Measurements from ENCODE around the gene GTSF1L.

The GTSF1L gene

DNA sequence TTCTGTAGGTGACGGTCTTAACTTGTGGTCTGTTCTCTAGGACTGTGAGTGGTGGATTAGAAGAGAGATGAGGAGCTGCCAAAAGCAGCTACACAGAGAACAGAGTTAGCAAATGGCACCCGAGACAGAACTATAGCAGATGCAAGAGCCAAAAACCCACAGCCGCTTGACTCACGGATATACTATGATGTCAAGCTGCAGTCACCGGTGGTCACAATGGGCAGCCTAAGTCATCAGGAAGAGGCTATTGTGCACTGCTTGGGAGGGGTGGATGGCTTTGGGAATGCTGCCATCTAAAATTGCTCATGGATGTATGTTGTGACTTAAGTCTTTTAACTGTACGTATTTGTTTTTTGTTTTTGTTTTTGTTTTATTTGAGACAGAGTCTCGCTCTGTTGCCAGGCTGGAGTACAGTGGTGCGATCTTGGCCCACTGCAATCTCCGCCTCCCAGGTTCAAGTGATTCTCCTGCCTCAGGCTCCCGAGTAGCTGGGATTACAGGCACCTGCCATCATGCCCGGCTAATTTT, at the start of gene GTSF1L:
GTSF1L (minus strand) TSS at position 192 of the 528 bp plus-strand sequence. CDS start 308 bp downstream, outside the sequence.
- peak; percentile 84 for DNase-seq (ENCODE audit: low read depth)

DNA sequence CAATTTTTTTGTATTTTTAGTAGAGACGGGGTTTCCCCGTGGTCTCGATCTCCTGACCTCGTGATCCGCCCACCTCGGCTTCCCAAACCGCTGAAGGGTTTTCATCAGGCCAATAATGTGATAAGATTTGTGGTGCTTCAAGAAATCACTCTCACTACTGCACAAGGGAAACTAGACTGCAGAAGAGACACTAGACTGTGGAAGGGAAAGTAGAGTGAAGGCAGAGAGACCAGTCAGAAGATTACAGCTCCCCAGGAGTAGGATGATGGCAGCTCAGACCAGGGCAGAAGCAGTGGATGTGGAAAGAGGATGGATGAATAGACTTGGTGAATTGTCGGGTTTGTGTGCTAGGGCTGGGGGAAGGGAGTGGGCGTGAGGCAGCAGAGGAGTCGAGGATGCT, 48.0 kb upstream of the GTSF1L start:
- DNase-seq (ENCODE audit: low read depth), result no peak

DNA sequence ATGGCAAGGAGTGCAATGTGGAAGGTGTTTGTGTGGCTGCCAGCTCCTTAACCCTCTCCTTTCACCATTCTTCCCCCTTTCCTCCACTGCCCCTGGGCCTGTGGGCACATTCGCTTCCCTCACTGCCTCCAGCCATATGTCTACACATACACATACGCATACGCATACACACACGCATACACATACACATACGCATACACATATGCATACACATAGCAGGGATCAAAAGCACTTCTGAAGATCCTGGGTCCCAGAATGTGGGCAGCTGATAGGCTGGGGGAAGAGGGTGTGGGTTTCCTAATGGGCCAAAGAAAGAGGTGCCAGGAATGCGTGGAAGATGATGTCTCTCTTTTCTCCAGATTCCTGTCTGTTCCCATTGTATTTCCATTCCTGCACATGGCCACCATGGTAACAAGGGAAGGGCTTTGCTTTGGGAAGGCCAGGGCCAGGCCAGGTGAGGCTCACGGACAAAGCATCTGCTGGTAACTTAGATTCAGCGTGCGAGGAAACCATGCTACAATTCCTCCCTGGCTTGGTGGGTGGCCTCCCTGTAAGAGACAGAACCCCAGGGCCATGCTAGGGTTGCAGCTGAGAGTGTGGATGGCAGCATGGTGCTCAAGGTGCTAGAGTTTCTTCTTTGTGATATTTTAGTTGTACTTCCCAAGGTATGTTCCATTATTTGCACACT, 44.8 kb upstream of the GTSF1L start:
- DNase-seq (ENCODE audit: low read depth), result no peak

DNA sequence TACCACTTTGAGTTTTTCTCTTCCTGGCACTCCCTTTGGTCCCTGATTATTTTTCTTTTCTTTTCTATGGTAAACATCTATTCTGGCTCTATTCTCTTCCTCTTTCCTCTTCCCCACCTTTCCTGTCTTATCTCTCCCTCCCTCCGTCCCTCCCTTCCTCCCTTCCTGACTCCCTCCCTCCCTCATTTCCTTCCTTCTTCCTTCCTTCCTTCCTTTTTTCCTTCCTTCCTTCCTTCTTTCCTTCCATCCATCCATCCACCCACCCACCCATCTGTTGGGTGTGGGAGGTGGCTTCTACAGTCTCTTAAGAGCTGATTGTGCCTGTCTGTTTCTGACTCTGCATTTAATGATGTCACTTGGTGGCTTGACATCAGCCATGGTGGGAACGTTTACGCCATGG, 43.5 kb upstream of the GTSF1L start:
- no peak for DNase-seq (ENCODE audit: low read depth)

DNA sequence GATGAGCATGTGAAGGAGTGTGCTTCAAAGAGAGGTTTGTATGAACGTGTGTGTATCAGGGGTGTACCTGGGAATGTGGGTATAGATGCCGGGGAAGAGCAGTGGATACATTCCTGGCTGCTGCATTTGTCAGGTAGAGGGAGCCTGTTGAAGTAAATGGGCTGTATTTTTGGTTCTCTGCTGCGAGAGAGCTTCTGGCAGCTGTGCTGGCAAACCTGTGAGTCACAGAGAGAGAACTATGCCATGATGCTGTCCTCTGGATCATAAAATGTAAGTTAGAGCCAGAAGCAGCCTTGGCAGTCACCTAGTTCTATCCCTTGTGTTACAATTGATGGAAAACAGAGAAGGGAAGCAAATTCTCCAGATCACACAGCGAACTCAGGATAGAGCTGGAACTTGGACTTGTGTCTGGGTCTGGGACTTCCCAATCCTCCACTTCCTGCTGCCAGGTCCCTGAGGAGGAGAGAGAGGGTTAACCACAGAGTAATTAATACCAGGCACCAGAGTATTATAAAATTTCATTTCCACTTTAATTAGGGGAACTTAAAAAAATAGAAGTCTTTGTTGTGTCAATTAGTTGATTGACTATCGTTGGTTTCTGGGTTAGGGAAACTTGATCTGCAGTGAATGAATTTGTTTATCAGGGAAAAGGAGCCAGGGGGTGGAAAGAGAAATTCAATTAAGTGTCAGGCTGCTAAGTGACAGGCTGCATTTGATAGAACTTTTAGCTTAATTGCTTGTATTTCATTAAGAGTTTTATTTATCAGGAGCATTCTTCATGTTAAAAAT, 41.1 kb upstream of the GTSF1L start:
- peak; percentile 68 for DNase-seq (ENCODE audit: low read depth)

DNA sequence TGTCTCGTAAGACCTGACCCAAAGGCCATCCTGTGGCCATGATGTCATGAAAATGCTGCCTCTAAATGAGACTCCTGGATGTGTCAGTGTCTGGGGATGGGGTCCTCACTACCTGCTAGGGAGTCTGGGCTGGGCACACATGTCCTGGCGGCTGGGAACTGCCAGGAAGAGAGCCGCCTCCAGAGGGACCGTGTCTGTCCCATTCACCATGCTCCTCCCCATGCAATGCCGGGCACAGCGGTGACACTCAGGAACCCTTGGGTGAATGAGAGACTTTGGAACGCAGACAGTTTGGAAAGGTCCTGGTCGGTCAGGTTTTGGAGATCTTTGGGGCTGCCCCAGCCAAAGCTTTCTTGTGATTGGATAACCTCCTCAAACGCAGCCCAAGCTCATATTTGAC, 40.1 kb upstream of the GTSF1L start:
- DNase-seq (ENCODE audit: low read depth), result no peak

DNA sequence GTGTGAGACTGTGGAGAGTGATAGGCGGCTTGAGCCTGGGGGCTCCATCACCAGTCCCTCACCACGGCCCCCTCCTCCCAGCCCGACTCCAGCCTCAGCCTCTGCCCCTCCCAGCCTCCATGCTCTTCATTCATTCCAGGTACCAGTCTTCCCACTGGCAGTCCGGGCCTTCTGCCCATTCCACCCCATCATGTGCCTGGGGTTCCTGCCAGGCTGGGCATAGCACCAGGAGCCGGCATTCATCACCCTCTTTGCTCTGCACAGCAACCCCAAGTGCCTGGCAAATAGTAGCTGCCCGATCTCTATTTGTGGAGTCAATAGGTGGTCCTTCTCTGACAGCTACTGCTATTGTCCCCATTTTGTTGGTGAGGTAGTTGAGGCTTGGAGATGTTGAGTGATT, 39.6 kb upstream of the GTSF1L start:
- DNase-seq (ENCODE audit: low read depth), result no peak

DNA sequence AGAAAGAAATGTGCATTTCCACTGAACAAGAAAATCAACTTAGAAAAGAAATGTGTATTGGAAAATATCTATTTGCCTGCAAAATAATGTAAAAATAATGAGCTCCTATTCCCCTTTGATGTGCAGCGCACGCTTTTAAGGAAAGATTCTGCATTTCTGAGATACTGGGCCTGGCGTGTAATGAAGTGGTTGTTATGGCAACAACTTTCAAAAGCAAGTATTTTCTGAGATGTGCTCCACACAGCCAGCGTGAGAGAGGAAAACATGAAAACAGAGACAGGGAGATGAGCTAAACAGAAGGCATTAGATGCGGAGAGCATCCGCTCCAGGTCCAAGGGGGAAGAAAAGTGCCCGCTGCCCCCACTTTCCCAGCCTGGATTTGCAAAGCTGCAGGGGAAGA, 39.1 kb upstream of the GTSF1L start:
- no peak for DNase-seq (ENCODE audit: low read depth)

DNA sequence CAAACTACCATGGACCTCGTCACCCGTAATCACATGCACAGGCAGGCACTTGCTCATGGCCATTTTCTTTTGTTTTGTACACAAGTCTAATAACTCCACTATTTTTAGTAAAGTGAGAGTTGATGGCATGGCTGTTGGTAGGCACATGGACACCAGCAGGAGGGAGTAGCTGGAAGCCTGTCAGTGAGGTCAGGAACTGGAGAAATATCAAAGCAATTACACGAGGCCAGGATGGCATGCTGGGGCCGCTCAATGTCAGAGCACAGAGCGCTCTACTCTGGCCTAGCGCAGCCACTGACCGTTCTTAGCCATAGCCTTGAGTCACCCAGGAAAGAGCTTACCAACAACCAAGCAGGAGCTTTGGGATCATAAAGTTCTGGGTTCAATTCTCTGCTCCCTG, 36.1 kb upstream of the GTSF1L start:
- DNase-seq (ENCODE audit: low read depth), result no peak

DNA sequence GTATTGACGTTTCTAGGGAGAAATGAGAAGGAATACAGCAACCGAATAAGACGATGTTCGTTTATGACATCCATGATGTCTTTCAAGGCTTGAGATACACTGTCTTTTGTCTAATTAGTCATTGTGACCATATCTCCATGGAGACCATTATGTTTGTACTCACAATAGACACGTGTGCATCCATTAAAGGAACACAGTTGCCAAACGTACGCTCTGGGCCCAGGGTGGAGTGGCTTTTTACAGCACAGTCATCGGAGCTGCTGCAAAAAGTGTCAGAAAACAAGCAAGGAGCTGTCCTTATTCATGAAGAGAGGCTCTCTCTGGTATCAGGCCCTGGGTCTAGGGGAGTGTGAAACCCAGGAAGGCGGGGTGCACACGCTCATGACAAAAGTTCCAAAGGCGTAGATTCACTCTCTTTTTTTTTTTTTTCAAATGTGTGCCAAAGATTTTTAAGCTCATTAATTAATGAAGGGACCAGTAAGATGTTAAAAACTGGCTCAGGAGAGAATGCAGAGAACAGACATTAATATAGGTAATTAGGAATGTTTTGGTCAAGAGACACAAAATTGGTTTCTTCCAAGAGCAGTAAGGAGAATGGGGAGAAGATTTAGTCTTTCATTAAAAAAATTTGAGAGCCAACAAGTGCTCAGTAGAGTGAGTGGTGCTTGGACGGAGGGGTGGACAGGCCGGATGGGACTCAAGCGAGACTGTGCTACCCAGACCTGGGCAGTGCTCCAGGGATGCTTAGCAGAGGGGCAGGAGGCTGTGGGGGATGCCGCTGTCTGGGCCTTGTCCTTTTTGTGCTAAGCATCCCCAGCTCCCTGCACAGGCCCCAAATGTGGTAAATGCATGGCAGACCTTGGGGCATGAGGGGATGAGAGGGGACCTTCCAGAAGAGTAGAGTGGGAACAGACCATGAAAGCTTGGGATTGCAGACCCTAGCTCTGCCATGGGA, 34.9 kb upstream of the GTSF1L start:
- DNase-seq (ENCODE audit: low read depth), result no peak

DNA sequence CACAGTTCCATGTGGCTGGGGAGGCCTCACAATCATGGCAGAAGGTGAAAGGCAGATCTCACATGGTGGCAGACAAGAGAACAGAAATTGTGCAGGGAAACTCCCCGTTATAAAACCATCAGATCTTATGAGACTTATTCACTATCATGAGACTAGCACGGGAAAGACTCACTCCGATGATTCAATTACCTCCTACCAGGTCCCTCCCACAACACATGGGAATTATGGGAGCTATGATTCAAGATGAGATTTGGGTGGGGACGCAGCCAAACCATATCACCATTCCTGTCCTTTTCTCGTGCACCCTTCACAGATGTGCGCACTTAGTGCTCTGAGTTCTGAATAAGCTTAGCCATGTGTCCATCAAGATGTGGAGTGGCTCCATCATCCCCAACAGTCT, 31.1 kb upstream of the GTSF1L start:
- DNase-seq (ENCODE audit: low read depth), result peak; percentile 48

DNA sequence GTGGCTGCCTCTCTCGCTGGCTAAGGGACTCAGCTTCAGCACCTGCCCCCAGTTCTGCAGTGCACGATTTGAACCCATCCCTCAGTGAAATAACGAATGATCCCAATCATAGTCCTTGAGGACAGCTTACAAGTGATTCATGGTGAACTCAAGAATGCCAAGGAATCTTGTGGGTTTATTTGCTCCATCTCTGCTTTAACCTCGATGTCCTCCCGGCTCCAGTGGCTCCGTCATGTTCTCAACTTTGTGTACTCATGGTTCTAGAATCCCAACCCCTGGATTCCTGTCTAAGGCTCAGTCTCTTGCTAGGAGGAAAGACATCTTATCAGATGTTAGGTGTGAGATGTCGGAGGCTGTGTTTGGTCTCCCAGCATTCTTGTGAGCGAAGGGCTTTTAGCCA, 29.0 kb upstream of the GTSF1L start:
- peak; percentile 95 for DNase-seq (ENCODE audit: low read depth)

DNA sequence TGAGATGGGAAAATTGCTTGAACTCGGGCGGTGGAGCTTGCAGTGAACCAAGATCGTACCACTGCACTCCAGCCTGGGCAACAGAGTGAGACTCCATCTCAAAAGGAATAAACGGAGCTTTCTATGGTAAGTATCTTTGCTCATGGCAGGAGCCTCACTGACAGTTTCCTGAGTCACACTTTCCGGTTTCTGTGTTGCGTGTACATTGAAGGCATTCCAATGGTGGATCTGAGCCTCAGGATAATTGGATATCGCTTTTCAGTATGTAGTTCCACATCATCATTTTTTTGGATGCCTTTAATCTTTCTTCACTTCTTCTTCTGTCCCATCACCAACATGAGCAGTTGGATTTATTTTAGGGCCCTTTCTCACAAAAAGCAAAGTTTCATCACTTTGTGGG, 28.6 kb upstream of the GTSF1L start:
- DNase-seq (ENCODE audit: low read depth), result peak; percentile 96

DNA sequence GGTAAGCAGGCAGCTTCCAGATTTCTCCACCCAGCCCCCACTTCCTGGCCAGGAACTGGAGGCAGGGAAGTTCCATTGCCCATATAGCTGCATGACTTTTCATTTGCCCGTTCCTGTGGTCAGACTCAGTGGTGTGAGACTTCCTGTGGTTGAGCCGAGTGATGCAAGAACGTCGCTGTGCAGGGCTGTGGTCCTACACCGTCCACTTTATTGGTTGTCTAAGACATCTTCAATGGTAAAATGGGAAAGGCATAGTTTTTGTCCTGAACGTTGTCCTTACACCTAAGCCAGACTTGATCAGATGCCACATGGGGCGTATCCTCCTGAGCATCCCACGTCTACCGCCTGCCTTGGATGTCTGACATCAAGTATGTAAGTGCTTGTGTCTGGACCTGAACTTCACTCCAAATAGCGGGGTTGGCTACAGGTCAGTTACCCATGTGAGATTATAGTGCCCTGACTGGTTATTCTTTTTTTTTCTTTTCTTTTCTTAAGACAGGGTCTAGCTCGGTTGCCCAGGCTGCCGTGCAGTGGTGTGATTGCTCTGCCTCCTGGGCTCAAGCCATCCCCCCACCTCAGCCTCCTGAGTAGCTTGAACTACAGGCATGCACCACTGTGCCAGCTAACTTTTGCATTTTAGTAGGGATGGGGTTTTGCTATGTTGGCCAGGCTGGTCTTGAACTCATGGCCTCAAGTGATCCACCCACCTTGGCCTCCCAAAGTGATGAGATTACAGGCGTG, 25.9 kb upstream of the GTSF1L start:
- DNase-seq (ENCODE audit: low read depth), result peak; percentile 99

DNA sequence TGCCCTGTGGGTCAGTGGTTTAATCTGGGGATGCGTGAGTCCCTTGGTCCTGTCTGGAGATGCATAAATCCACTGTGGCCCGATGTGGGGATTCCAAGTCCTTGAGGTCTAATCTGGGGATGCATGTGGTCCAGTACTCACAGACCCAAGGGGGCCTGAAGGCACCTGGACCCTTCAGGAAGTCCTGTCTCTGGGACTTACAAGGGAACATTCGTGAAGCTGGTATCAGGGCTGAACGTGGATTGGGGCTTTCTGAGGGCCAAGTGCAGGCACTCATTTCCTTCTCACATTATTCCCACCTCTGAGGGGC, 25.2 kb upstream of the GTSF1L start:
- DNase-seq (ENCODE audit: low read depth), result no peak

DNA sequence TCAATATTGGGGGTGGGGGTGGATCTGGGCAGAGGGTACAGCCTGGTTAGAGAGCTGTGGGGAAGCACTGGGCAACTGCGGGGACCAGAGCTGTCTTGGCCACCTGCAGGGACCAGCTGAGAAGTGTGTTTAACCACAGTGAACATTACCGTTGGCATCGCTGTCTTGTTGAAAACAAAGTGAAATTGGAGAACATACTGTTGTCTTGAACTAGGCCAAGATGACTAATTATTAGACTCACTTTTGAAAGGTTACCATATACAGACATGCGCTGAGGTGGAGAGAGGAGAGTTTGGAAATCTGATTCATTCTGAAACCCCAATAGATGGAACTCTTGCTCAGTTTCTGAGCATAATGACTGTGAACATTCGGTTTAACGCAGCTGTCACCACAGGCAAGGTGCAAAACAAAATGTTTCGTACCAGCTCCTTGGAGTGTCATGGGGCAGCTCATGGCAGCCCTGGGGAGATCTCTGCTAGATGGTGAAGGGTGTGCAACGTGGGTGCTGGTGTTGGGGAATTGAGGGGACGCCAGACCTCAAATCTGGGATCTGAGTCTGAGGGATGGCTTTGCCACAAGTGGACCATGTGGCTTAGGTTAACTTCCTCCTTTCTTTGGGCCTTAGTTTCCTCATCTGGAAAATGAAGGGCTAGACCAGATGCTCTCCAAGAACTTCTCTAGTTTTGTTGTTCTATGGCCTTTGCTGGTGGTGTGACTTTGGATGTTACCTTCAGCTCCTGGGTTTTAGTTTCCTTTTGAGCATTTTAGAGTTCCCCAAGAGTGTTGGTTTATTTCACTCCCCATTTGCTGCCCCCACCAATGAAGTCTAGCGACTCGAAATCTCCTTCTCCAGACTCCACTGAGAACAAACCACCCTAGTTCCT, 24.6 kb upstream of the GTSF1L start:
- peak; percentile 98 for DNase-seq (ENCODE audit: low read depth)

DNA sequence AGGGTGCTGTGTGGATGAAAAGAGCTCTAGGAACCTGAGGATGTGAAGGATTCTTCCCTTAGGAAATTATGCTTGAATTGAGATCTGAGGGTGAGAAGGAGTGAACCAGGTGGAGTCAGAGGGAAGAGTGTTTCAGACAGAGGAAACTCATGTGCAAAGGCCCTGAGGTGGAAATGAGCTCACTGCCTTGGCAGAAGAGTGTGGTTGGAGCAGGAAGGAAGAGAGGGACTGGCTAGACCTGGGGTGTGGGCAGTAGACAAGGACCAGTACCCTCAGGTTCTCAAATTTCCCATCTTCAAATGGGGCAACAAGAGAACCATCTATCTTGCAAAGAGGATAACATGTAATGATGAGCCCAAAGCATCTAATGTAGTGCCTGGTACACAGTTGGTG, 24.0 kb upstream of the GTSF1L start:
- peak; percentile 45 for DNase-seq (ENCODE audit: low read depth)

DNA sequence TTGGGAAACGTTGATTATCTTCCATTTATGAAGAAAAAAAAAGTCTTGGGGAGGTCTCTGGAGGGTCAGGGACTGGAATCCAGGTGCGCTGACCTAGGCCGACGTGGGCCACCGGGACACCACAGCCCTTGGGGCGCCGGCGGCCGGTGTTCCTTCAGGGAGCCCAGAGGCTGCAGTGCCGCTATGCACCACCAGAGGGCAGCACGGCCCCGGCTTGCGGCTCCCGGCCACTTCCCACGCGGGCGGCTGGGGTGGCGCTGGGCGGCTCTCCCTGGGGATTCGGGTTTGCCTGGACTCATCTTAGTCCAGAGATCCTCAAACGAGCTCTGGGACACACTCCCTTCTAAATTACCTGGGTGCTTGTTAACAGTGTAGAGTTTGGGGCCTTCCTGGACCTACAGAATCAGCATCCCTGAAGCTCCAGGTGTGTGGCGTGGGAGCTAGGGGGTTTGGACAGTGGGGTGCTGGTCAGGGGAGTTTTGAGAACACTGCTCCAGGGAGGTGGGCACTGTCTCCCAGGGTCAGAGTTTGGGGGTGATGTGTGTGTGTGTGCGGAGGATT, 23.0 kb upstream of the GTSF1L start:
- DNase-seq (ENCODE audit: low read depth), result peak; percentile 85

DNA sequence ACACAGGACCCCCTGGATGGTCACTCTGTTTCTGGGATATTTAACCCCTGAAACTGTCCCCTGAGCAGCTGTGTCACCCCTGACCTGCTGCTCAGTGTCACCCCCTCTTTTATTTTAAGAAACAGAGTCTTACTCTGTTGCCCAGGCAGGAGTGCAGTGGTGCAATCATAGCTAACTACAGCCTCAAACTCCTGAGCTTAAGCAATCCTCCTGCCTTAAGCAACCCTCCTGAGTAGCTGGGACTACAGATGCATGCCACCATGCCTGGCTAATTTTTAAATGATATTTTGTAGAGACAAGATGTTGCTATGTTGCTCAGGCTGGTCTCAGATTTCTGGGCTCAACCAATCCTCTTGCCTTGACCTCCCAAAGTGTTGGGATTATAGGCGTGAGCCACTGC, 21.5 kb upstream of the GTSF1L start:
- no peak for DNase-seq (ENCODE audit: low read depth)

DNA sequence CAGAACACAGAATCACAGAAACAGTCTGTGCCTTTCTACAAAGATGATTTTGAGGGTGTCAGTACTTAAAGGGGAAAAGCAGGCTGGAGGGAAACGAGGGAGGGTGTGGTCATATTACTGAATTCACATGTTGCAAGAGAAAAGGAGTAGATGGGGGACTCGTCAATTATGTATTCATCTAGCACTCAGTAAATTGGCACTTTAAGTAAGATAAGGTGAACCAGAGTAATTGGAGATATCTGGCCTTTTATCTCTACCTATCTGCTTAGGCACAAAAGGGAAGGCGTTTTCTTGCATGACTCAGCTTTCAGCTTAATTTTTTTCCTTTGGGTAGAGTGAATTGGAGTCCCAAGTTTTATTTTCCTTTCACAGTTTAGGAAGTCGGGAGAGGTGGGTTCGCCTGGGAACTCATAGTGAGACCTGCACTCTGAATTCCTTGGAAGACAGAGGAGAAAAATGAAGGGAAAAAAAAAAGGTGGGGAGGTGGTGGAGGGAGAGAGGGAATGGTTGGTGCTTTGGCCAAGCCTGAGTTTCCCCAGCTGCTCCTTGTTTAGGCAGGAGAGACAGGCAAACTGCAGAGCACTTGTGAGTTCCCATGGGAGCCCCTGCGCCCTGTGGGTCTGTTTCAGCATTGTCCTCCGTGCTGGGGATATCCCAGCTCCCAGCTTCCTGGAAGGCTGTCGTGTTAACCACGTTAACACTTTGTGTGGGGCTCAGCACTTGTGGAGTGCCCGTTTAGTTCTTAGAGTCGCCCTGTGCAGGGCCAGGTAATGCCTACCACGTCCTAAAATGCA, 19.7 kb upstream of the GTSF1L start:
- no peak for DNase-seq (ENCODE audit: low read depth)

Measured in ELR (cell line).